Coronary artery (tissue), 2 donors: ENCODE results near the gene ZNF217.

Experiments used
- DNase-seq: peaks from one replicate; pipeline ENCODE4 v3.0.0-alpha.2; 2017; ENCODE audit warnings: low spot score
- H3K27ac ChIP-seq, 2 donors: fragments of 200-600 bp; sonication (generic); one replicate each; pipeline ENCODE4 v1.5.1; 2016 to 2019
- H3K4me3 ChIP-seq: fragments of 200-600 bp; sonication (generic); 2 replicates; pipeline ENCODE4 v1.5.1; 2016; ENCODE audit warnings: mild to moderate bottlenecking, moderate library complexity
- TF ChIP-seq, protein P1 (sequence below): fragments of 200-600 bp; sonication (generic); IDR thresholded peaks from one replicate; pipeline ENCODE4 v1.5.1; 2019; ENCODE audit warnings: antibody characterized with exemption

The ZNF217 gene

DNA sequence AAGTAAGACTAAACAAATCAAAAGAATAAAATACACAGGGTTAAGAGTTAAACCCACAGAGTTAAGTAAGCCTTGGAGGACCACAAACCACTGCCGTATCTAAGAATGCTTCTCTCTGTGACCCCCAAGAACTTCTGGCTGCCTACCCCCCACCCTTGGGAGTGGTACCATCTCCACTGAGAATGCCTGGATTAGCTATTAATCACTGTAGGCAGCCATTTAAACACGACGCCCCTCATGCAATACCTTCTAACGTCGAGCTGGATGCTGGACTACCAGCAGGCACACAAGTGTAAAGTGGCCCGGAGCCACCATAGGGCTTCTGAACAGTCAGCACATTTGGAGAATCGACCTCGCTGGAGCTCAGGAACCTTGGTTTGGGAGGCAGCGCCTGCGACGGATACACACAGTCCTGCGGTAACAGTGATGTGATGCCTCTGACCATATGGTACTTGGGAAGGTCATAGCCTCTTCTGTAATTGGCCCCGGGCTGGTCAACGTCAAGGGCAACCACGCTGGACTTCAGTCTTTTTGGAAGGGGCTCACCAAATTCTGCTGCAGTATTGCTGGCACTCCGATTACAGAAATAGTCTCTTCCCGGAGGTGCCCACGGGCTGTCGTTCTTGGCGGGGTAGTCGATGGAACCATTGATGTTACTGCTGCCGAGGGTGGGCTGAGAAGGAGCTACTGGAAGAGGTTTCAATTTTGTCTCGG, 18.0 kb downstream of the ZNF217 start:
- no peak for DNase-seq
- TF ChIP-seq, protein P1, sequence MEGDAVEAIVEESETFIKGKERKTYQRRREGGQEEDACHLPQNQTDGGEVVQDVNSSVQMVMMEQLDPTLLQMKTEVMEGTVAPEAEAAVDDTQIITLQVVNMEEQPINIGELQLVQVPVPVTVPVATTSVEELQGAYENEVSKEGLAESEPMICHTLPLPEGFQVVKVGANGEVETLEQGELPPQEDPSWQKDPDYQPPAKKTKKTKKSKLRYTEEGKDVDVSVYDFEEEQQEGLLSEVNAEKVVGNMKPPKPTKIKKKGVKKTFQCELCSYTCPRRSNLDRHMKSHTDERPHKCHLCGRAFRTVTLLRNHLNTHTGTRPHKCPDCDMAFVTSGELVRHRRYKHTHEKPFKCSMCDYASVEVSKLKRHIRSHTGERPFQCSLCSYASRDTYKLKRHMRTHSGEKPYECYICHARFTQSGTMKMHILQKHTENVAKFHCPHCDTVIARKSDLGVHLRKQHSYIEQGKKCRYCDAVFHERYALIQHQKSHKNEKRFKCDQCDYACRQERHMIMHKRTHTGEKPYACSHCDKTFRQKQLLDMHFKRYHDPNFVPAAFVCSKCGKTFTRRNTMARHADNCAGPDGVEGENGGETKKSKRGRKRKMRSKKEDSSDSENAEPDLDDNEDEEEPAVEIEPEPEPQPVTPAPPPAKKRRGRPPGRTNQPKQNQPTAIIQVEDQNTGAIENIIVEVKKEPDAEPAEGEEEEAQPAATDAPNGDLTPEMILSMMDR = no peak
- Histone ChIP-seq H3K27ac (no peak overlapping the region), H3K4me3 (no peak overlapping the region)

DNA sequence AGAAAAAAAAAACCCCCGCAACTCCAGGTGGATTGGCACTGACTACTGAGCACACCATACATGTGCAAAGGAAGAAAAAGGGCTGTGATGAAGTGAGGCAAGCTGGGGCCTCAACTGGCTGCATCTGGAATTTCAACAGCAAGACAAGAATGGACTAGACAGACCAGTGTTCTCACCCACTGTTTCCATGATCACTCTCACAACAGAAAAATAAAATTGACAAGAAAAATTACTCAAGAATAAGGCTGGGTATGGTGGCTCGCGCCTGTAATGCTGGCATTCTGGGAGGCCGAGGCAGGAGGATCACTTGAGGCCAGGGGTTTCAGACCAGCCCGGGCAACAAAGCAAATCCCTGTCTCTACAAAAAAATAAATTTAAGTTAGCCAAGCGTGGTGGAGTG, 18.8 kb downstream of the ZNF217 start:
- TF ChIP-seq, protein P1 = no peak
- H3K27ac ChIP-seq = no peak overlapping the region
- no peak for DNase-seq
- no peak overlapping the region for H3K4me3 ChIP-seq

DNA sequence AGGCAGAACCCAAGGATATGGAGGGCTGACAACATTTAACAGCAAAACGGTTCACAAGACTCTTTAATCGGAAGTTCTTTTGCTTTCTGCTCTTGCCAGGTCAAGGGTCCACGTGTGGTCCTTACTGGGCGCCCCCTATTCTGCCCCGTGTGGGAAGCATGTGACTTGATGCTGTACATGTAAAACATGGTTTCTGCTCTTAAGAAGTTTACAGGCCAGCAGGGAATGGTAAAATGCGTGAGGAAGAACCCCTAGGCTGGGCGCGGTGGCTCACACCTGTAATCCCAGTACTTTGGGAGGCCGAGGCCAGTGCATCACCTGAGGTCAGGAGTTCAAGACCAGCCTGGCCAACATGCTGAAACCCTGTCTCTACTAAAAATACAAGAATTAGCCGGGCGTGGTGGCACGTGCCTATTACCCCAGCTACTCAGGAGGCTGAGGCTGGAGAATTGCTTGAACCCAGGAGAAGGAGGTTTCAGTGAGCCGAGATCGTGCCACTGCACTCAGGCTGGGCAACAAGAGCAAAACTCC, 19.3 kb downstream of the ZNF217 start:
- TF ChIP-seq, protein P1 = no peak
- H3K4me3 ChIP-seq = no peak overlapping the region
- DNase-seq = no peak
- H3K27ac ChIP-seq = no peak overlapping the region

DNA sequence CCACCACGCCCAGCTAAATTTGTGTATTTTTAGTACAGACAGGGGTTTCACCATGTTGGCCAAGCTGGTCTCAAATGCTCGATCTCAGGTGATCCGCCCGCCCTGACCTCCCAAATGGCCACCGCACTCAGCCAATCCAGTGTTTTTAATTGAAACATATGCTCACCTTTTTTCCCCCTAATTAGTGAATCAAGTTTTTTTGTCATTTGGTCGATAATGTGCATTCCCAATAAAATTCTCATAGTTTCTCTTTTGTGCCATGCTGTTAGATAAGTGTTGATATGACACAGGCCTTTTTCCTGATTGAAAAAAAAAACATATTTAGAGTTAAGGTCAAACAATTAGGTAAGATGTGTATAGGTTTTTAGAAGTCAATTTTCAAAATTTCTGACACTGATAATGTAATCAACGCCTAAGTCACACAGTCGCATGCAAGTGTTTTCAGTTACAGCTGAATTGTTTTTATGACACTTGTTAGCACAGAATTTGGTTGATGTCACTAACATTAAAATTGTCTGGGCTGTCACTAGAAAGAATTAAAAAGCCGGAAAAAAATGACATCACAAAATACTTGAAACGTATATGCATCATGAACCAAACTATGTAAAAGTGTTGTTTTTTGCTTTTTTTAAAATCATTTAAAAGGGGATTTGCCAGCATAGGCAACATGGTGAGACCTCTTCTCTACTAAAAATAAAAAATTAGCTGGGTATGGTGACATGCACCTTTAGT, 21.9 kb downstream of the ZNF217 start:
- DNase-seq = no peak

DNA sequence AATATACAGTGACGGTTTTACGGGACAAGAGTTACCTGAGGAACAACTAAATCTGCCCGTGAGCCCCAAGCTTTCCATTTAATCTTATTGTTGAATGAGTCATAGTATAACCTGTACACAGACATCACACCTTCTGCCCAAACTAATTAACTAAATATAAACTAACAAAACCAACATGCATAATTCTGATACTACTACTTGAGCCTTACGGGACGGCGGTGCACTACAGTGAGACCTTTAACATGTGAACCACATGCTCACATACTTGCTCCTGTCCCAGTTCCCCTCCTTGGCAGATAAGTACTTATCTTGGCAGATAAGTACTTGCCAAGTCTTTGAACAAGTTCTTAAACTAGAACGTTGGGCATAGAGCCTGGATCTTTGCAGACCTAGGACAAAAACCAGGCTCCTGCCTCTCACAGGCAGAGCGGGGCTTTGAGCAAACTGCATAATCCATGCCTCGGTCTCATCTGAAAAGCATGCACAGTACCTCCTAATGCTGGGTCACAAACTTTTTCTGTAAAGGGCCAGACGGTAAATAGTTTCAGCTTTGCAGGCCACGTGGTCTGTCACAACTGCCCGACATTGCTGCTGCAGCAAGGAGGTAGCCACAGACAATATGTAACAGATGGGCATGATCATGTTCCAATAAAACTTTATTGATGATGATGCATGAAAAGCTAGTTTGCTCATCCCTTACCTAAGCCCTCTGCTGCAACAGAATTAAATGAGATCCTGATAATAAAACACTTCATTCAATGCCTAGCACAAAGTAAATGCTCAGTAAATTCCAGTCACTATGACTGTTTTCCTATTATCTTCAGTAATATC, 23.0 kb downstream of the ZNF217 start:
- H3K27ac ChIP-seq = no peak overlapping the region
- TF ChIP-seq, protein P1 = no peak
- DNase-seq = no peak
- no peak overlapping the region for H3K4me3 ChIP-seq

More for the DNA sequence above, 21.9 kb downstream of the ZNF217 start:
- TF ChIP-seq, protein P1 = no peak
- Histone ChIP-seq H3K4me3 (no peak overlapping the region), H3K27ac (no peak overlapping the region)

DNA sequence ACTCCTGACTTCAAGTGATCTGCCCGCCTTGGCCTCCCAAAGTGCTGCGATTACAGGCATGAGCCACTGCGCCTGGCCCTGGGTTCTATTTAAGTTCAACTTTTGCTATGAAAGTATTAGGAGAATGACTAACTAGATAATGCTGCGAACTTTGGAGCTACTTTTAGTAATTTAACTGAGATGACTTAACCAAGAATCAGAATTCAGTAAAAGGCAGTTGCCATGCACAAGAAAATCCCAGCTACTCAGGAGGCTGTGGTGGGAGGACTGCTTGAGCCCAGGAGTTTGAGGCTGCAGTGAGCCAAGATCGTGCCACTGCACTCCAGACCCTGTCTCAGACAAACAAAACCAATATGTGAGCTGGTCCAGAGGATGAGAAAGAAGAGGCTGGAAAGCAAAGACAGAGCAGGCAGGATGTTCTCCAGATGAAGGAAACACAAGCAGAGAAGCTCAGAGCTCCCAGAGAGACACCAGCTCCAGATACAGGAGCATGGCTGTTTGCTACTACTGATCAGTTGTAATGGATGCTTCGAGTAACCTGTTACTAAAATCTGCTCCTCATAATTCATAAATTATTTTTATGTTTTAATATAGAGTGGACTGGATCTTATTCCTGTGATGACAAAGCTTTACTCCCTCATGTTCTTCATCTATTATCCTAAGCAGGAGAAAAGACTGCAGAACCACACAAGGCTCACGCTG, 23.9 kb downstream of the ZNF217 start:
- TF ChIP-seq, protein P1 = no peak
- Histone ChIP-seq H3K27ac (no peak overlapping the region), H3K4me3 (no peak overlapping the region)
- DNase-seq = no peak
